ENCODE measurements around the gene HSF5.

- no peak for TF ChIP-seq CTCF (IDR thresholded peaks at IDR 0.05 in 8 of 11, conservative IDR thresholded peaks at IDR 0.05 in 3 of 11)
- no peak for TF ChIP-seq POLR2AphosphoS5 (IDR thresholded peaks at IDR 0.05)
- no peak for TF ChIP-seq POLR2A (IDR thresholded peaks at IDR 0.05)
These were observed 42.1 kb downstream of the HSF5 start for GRCh38 chr17:58446086-58446485.

All from spleen (tissue), 7 donors.